ENCODE measurements around the gene LIG1. TPM values are rescaled to one million over a fixed set of nuclear protein-coding genes. Genes with fewer than 3 reads are reported as not detected.
"Not testable (repeated sequence)": the region's sequence is repeated elsewhere in the genome, so short reads cannot be mapped to it uniquely, and the experiment has no call there.

LIG1 gene
- total and polyA plus RNA-seq, 8 donors: 26.7 to 72.1 (median 61.9) TPM

GRCh38 chr19:48090281-48090802 is 79.8 kb downstream of the LIG1 start:
- DNase-seq (no peak), ATAC-seq (no peak)
- TF ChIP-seq CTCF (IDR thresholded peaks at IDR 0.05): no peak
- Histone ChIP-seq H3K4me3 (no peak overlapping the region), H3K4me1 (no peaks in the 10 kb centered on the region), H3K27me3 (no peaks in the 10 kb centered on the region), H3K36me3 (peaks cover 0 to 17% of the 10 kb centered on the region in 2 donors), H3K9me3 (peaks cover 0 to 5% of the 10 kb centered on the region in 2 donors), H3K27ac (no peak overlapping the region)
- intact Hi-C loops (cut with DNase I): no loop called here

- intact Hi-C loops (cut with DNase I); ATAC-seq; H3K4me3 ChIP-seq; H3K27ac ChIP-seq; H3K36me3 ChIP-seq; H3K4me1 ChIP-seq; DNase-seq; H3K27me3 ChIP-seq; H3K9me3 ChIP-seq: not testable (repeated sequence)
These were observed 81.2 kb downstream of the LIG1 start for GRCh38 chr19:48088991-48089390.

- H3K36me3 ChIP-seq: no peaks in the 10 kb centered on the region
- H3K4me3 ChIP-seq: no peak overlapping the region
- DNase-seq: no peak
- no peak overlapping the region for H3K27ac ChIP-seq
- H3K27me3 ChIP-seq: no peaks in the 10 kb centered on the region
- intact Hi-C loops (cut with DNase I): no loop called here
- H3K4me1 ChIP-seq: no peaks in the 10 kb centered on the region
- H3K9me3 ChIP-seq: no peaks in the 10 kb centered on the region
- no peak for TF ChIP-seq CTCF (IDR thresholded peaks at IDR 0.05)
- no peak for ATAC-seq
These were observed 84.0 kb downstream of the LIG1 start for GRCh38 chr19:48085904-48086864.

GRCh38 chr19:48085076-48085475 is 85.1 kb downstream of the LIG1 start:
- H3K9me3 ChIP-seq: no peaks in the 10 kb centered on the region
- H3K27me3 ChIP-seq: no peaks in the 10 kb centered on the region
- intact Hi-C loops (cut with DNase I): no loop called here
- ATAC-seq (no peak), DNase-seq (no peak)
- TF ChIP-seq CTCF (IDR thresholded peaks at IDR 0.05): no peak
- H3K4me1 ChIP-seq: no peaks in the 10 kb centered on the region
- H3K36me3 ChIP-seq: no peaks in the 10 kb centered on the region
- no peak overlapping the region for H3K4me3 ChIP-seq
- H3K27ac ChIP-seq: no peak overlapping the region

GRCh38 chr19:48081106-48081505 is 89.0 kb downstream of the LIG1 start:
- ATAC-seq: no peak
- Histone ChIP-seq H3K9me3 (no peaks in the 10 kb centered on the region), H3K36me3 (no peaks in the 10 kb centered on the region), H3K4me1 (no peaks in the 10 kb centered on the region), H3K27ac (no peak overlapping the region), H3K27me3 (no peaks in the 10 kb centered on the region), H3K4me3 (no peak overlapping the region)
- DNase-seq: no peak
- intact Hi-C loops (cut with DNase I): no loop called here
- TF ChIP-seq CTCF (IDR thresholded peaks at IDR 0.05): no peak

GRCh38 chr19:48070177-48070769 is 99.9 kb downstream of the LIG1 start:
- H3K9me3 ChIP-seq; intact Hi-C loops (cut with DNase I); H3K36me3 ChIP-seq; DNase-seq; H3K4me3 ChIP-seq; ATAC-seq; H3K4me1 ChIP-seq; H3K27ac ChIP-seq; H3K27me3 ChIP-seq: not testable (repeated sequence)
